KMS-11 (cell line): Measurements from ENCODE around the gene MBNL3.

Experiments
- H2AFZ ChIP-seq: fragments of 200-600 bp; sonication (generic); 2 replicates; pipeline ENCODE4 v1.6.1; 2016; ENCODE audit warnings: antibody characterized with exemption, mixed run types, low read depth
- H3K27ac ChIP-seq: fragments of 200-600 bp; sonication (generic); 2 replicates; pipeline ENCODE4 v1.6.1; 2016; ENCODE audit warnings: mild to moderate bottlenecking, mixed run types
- H3K27me3 ChIP-seq: fragments of 200-600 bp; sonication (generic); 2 replicates; pipeline ENCODE4 v1.6.1; 2017; ENCODE audit warnings: mild to moderate bottlenecking, low read depth, mixed run types, moderate library complexity; ENCODE audit not compliant: insufficient read depth
- H3K36me3 ChIP-seq: fragments of 200-600 bp; sonication (generic); 2 replicates; pipeline ENCODE4 v1.6.1; 2017; ENCODE audit warnings: mild to moderate bottlenecking, mixed run types; ENCODE audit not compliant: insufficient read depth
- H3K4me1 ChIP-seq: fragments of 200-600 bp; sonication (generic); 2 replicates; pipeline ENCODE4 v1.6.1; 2016; ENCODE audit warnings: mild to moderate bottlenecking, low read depth, mixed run types; ENCODE audit not compliant: poor library complexity, severe bottlenecking
- H3K4me2 ChIP-seq: fragments of 200-600 bp; sonication (generic); 2 replicates; pipeline ENCODE4 v1.7.0; 2016; ENCODE audit warnings: mild to moderate bottlenecking, mixed run types
- H3K4me3 ChIP-seq: fragments of 200-600 bp; sonication (generic); IDR thresholded peaks from 2 replicates; pipeline ENCODE4 v1.6.1; 2017; ENCODE audit warnings: low read depth, low read length, mixed read lengths; ENCODE audit not compliant: insufficient read depth
- H3K79me2 ChIP-seq: fragments of 200-600 bp; sonication (generic); 2 replicates; pipeline ENCODE4 v1.6.1; 2016; ENCODE audit warnings: low read depth, mixed run types; ENCODE audit not compliant: insufficient read depth
- H3K9ac ChIP-seq: fragments of 200-600 bp; sonication (generic); 2 replicates; pipeline ENCODE4 v1.6.1; 2016; ENCODE audit warnings: mild to moderate bottlenecking, mixed run types
- H4K20me1 ChIP-seq: fragments of 200-600 bp; sonication (generic); 2 replicates; pipeline ENCODE4 v1.6.1; 2016; ENCODE audit warnings: mild to moderate bottlenecking, mixed run types; ENCODE audit not compliant: insufficient read depth
- CTCF ChIP-seq: fragments of 200-600 bp; sonication (generic); conservative IDR thresholded peaks from 2 replicates; pipeline ENCODE4 v1.6.1; 2017; ENCODE audit warnings: low read depth, mild to moderate bottlenecking, antibody characterized with exemption, low read length, moderate library complexity, mixed read lengths

MBNL3 gene

GRCh38 chrX:132412208-132412607 lies 76.6 kb downstream of the MBNL3 start:
- TF ChIP-seq CTCF, result no peak
- H3K27ac ChIP-seq, result no peak overlapping the region
- H3K27me3 ChIP-seq, result no peaks in the 10 kb centered on the region
- H3K4me1 ChIP-seq, result no peaks in the 10 kb centered on the region
- H3K36me3 ChIP-seq, result no peaks in the 10 kb centered on the region
- no peak overlapping the region for H3K4me2 ChIP-seq
- H3K9ac ChIP-seq, result no peak overlapping the region
- no peak overlapping the region for H3K4me3 ChIP-seq
- no peaks in the 10 kb centered on the region for H4K20me1 ChIP-seq
- H2AFZ ChIP-seq, result no peak overlapping the region
- H3K79me2 ChIP-seq, result no peaks in the 10 kb centered on the region

- Histone ChIP-seq H3K4me1 (no peaks in the 10 kb centered on the region), H3K36me3 (no peaks in the 10 kb centered on the region), H3K27me3 (no peaks in the 10 kb centered on the region), H2AFZ (no peak overlapping the region), H4K20me1 (no peaks in the 10 kb centered on the region), H3K79me2 (no peaks in the 10 kb centered on the region), H3K27ac (no peak overlapping the region), H3K4me2 (no peak overlapping the region), H3K4me3 (no peak overlapping the region), H3K9ac (no peak overlapping the region)
- no peak for TF ChIP-seq CTCF
Measured at GRCh38 chrX:132411310-132411977, 77.4 kb downstream of the MBNL3 start.

GRCh38 chrX:132409780-132410556 lies 78.9 kb downstream of the MBNL3 start:
- H4K20me1 ChIP-seq, result no peaks in the 10 kb centered on the region
- no peak overlapping the region for H3K27ac ChIP-seq
- no peaks in the 10 kb centered on the region for H3K79me2 ChIP-seq
- H3K36me3 ChIP-seq, result no peaks in the 10 kb centered on the region
- no peak overlapping the region for H2AFZ ChIP-seq
- no peak overlapping the region for H3K9ac ChIP-seq
- H3K4me2 ChIP-seq, result no peak overlapping the region
- H3K4me1 ChIP-seq, result no peaks in the 10 kb centered on the region
- no peak for TF ChIP-seq CTCF
- H3K27me3 ChIP-seq, result no peaks in the 10 kb centered on the region
- H3K4me3 ChIP-seq, result no peak overlapping the region

GRCh38 chrX:132407691-132408090 lies 81.1 kb downstream of the MBNL3 start:
- no peaks in the 10 kb centered on the region for H3K27me3 ChIP-seq
- H3K4me1 ChIP-seq, result no peaks in the 10 kb centered on the region
- TF ChIP-seq CTCF, result no peak
- H3K4me3 ChIP-seq, result no peak overlapping the region
- H4K20me1 ChIP-seq, result no peaks in the 10 kb centered on the region
- no peaks in the 10 kb centered on the region for H3K79me2 ChIP-seq
- no peak overlapping the region for H3K9ac ChIP-seq
- H3K27ac ChIP-seq, result no peak overlapping the region
- H3K4me2 ChIP-seq, result no peak overlapping the region
- no peaks in the 10 kb centered on the region for H3K36me3 ChIP-seq
- H2AFZ ChIP-seq, result no peak overlapping the region
